Cardiac muscle cell (in vitro differentiated cells and primary cell): ENCODE data around the gene MTUS2. TPM values are rescaled to one million over a fixed set of nuclear protein-coding genes. Genes with fewer than 3 reads are reported as not detected.
A peak's percentile ranks its signal among the peaks of the same experiment; 100 is the strongest.

Experiments used
- DNase-seq, 2 donors: peaks; one replicate each; pipeline versions ENCODE4 v3.0.0 to v3.0.0-alpha.2; 2010 to 2017; ENCODE audit warnings: low read depth in 1 of 2, low spot score in 1 of 2
- H3K27ac ChIP-seq: fragments of 200-600 bp; sonication (generic); 2 replicates; pipeline ENCODE4 v1.5.1; 2016
- H3K27me3 ChIP-seq: fragments of 200-600 bp; sonication (generic); 2 replicates; pipeline ENCODE4 v1.6.0; 2016; ENCODE audit warnings: control low read depth
- H3K36me3 ChIP-seq: fragments of 200-600 bp; sonication (generic); 2 replicates; pipeline ENCODE4 v1.5.1; 2016; ENCODE audit warnings: control low read depth
- H3K4me1 ChIP-seq: fragments of 200-600 bp; sonication (generic); 2 replicates; pipeline ENCODE4 v1.8.1; 2017; ENCODE audit warnings: low read depth, mild to moderate bottlenecking, mixed run types
- H3K4me3 ChIP-seq: fragments of 200-600 bp; sonication (generic); 2 replicates; pipeline ENCODE4 v1.5.1; 2016; ENCODE audit warnings: mild to moderate bottlenecking
- H3K9me3 ChIP-seq: fragments of 200-600 bp; sonication (generic); 2 replicates; pipeline ENCODE4 v1.5.1; 2017; ENCODE audit warnings: low read depth, mild to moderate bottlenecking, control low read depth
- CTCF ChIP-seq: IDR thresholded peaks from 2 replicates; pipeline ENCODE4 v1.5.1; 2012; ENCODE audit warnings: low read depth, mild to moderate bottlenecking, low read length
- polyA plus RNA-seq: library from polyadenylated mRNA; unstranded; fragments of >200 nt; fragmentation: Nextera tagmentation; extraction: Ambion mirVana; gene quantifications from 2 replicates; pipeline ENCODE4 v1.2.1, GENCODE V29; 2016
- total RNA-seq: library from RNA; depleted of rRNA; stranded (reverse); fragments of >200 nt; gene quantifications from 2 replicates; pipeline ENCODE4 v1.2.3, GENCODE V29; 2016

MTUS2 gene
- total and polyA plus RNA-seq, 2 experiments from 2014 or later: 31.6 to 96.9 TPM

- peaks cover 15% of the 10 kb centered on the region for H3K36me3 ChIP-seq
These were observed 674.4 kb downstream of the MTUS2 start for GRCh38 chr13:29494520-29494919.

GRCh38 chr13:29496241-29496712 is 676.1 kb downstream of the MTUS2 start:
- H3K27me3 ChIP-seq: no peaks in the 10 kb centered on the region
- peaks cover 15% of the 10 kb centered on the region for H3K36me3 ChIP-seq
- peaks cover 17% of the 10 kb centered on the region for H3K4me1 ChIP-seq
- TF ChIP-seq CTCF: no peak
- H3K9me3 ChIP-seq: no peaks in the 10 kb centered on the region
- DNase-seq: peak in 1 of 2 donors; percentile 32
- no peak overlapping the region for H3K27ac ChIP-seq
- H3K4me3 ChIP-seq: no peak overlapping the region

More at GRCh38 chr13:29494520-29494919, 674.4 kb downstream of the MTUS2 start:
- Histone ChIP-seq H3K4me3 (no peak overlapping the region), H3K4me1 (peaks cover 17% of the 10 kb centered on the region), H3K27ac (no peak overlapping the region), H3K27me3 (no peaks in the 10 kb centered on the region), H3K9me3 (no peaks in the 10 kb centered on the region)
- TF ChIP-seq CTCF: no peak
- DNase-seq: no peak

GRCh38 chr13:29497137-29497654 is 677.1 kb downstream of the MTUS2 start:
- Histone ChIP-seq H3K27ac (peak overlapping the region; percentile 67), H3K27me3 (no peaks in the 10 kb centered on the region), H3K36me3 (peaks cover 15% of the 10 kb centered on the region), H3K4me1 (peaks cover 17% of the 10 kb centered on the region), H3K4me3 (no peak overlapping the region), H3K9me3 (no peaks in the 10 kb centered on the region)
- peak; percentile 45 to 92 for DNase-seq
- TF ChIP-seq CTCF: no peak

- Histone ChIP-seq H3K4me1 (peaks cover 17% of the 10 kb centered on the region), H3K36me3 (peaks cover 6% of the 10 kb centered on the region), H3K9me3 (no peaks in the 10 kb centered on the region), H3K27me3 (no peaks in the 10 kb centered on the region), H3K27ac (no peak overlapping the region), H3K4me3 (no peak overlapping the region)
- no peak for DNase-seq
- no peak for TF ChIP-seq CTCF
These were observed 678.4 kb downstream of the MTUS2 start for GRCh38 chr13:29498426-29499040.

- no peak for DNase-seq
- H3K9me3 ChIP-seq: no peaks in the 10 kb centered on the region
- H3K4me3 ChIP-seq: no peak overlapping the region
- peaks cover 6% of the 10 kb centered on the region for H3K36me3 ChIP-seq
- peaks cover 17% of the 10 kb centered on the region for H3K4me1 ChIP-seq
- TF ChIP-seq CTCF: no peak
- H3K27me3 ChIP-seq: no peaks in the 10 kb centered on the region
- no peak overlapping the region for H3K27ac ChIP-seq
These were observed 679.5 kb downstream of the MTUS2 start for GRCh38 chr13:29499506-29500165.
